Bronchial epithelial cell (primary cell): Measurements from ENCODE around the gene KCNN1. TPM values are rescaled to one million over a fixed set of nuclear protein-coding genes. Genes with fewer than 3 reads are reported as not detected.

Experiments used
- DNase-seq: peaks from one replicate; pipeline ENCODE4 v3.0.0-alpha.2; 2010; ENCODE audit warnings: low read depth
- FAIRE-seq: peaks from 2 replicates; lab custom pipeline; 2011; peaks lifted over from hg19 to GRCh38; lab: Jason Lieb, UNC
- H3K27me3 ChIP-seq: 2 replicates; pipeline ENCODE4 v1.5.1; 2011; ENCODE audit warnings: low read length; ENCODE audit not compliant: control insufficient read depth, insufficient read depth
- H3K36me3 ChIP-seq: 2 replicates; pipeline ENCODE4 v1.5.1; 2011; ENCODE audit warnings: low read length; ENCODE audit not compliant: control insufficient read depth, insufficient read depth
- H3K4me3 ChIP-seq: 2 replicates; pipeline ENCODE4 v1.5.1; 2011; ENCODE audit warnings: mild to moderate bottlenecking, low read depth, low read length, control low read depth
- total RNA-seq: library from RNA; depleted of rRNA; stranded (reverse); fragments of >200 nt; gene quantifications from 2 replicates; pipeline ENCODE4 v1.2.1, GENCODE V29; 2014
- TF ChIP-seq, protein P1 (sequence below): IDR thresholded peaks from 2 replicates; pipeline ENCODE4 v1.5.1; 2011; ENCODE audit warnings: mild to moderate bottlenecking, moderate library complexity, low read length, control low read depth, inconsistent platforms; ENCODE audit not compliant: insufficient read depth, severe bottlenecking

The KCNN1 gene
- total RNA-seq, 1 donor from 2014 or later, result not detected

DNA sequence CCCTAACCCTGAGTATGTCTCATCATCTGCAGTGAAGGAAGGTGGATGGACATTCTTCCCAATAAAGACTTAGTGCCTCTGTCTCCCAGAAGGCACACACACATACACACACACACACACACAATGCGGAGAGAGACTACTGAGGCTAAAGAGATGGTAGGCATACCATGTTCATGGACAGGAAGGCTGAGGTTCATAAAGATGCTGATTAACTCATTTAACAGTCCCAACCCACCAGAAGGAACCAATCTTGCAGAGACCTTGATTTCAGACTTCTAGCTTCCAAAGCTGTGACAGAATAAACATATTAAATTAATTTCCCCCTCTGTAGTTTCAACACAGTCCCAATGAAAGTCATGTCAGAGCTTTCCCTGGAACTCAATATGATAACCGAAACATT is 74.1 kb downstream of the KCNN1 start:
- Histone ChIP-seq H3K27me3 (no peaks in the 10 kb centered on the region), H3K4me3 (no peak overlapping the region), H3K36me3 (no peaks in the 10 kb centered on the region)
- TF ChIP-seq, protein P1, sequence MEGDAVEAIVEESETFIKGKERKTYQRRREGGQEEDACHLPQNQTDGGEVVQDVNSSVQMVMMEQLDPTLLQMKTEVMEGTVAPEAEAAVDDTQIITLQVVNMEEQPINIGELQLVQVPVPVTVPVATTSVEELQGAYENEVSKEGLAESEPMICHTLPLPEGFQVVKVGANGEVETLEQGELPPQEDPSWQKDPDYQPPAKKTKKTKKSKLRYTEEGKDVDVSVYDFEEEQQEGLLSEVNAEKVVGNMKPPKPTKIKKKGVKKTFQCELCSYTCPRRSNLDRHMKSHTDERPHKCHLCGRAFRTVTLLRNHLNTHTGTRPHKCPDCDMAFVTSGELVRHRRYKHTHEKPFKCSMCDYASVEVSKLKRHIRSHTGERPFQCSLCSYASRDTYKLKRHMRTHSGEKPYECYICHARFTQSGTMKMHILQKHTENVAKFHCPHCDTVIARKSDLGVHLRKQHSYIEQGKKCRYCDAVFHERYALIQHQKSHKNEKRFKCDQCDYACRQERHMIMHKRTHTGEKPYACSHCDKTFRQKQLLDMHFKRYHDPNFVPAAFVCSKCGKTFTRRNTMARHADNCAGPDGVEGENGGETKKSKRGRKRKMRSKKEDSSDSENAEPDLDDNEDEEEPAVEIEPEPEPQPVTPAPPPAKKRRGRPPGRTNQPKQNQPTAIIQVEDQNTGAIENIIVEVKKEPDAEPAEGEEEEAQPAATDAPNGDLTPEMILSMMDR, result no peak
- no peak for DNase-seq
- FAIRE-seq, result no peak

DNA sequence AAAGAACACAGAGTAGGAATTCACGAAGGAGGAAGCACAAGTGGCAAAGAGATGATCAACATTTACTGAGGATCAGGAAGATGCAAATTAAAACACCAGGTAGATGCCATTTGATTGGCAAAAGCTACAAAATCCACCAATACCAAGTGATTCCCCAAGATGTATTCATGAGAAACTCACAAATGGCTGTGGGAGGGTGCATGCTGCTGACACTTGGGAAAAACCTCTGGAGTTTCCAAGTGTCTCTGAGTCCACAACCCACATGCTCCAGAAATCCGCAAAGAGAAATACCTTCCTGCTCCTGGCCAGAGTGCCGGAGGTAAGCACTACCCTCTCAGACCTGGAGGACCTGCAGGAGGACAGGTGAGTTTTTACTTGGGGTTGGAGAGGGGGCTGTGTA is 76.8 kb downstream of the KCNN1 start:
- DNase-seq (no peak), FAIRE-seq (no peak)
- Histone ChIP-seq H3K4me3 (no peak overlapping the region), H3K27me3 (no peaks in the 10 kb centered on the region), H3K36me3 (no peaks in the 10 kb centered on the region)
- TF ChIP-seq, protein P1, result no peak

DNA sequence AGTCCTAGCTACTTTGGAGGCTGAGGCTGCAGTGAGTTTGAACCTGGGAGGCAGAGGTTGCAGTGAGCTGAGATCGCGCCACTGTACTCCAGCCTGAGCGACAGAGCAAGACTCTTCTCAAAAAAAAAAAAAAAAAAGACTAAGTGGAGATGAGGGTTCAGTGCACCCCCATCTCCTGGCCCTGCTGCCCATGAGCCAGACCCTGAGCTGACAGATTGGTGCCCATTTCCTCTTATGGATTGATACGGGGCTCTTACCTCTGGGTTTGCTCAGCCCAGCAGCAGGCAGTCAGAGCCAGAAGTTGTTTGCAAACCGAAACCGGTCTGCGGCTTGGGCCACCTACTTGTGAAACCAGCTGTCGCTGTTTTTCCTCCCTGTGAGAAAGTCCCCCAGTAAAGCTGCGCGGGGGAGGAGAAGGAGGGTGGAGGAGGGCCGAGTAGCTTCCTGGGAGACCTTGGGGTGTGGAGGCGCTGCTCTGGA is 78.0 kb downstream of the KCNN1 start:
- FAIRE-seq (no peak), DNase-seq (peak; percentile 40)
- TF ChIP-seq, protein P1, result no peak
- Histone ChIP-seq H3K36me3 (no peaks in the 10 kb centered on the region), H3K27me3 (no peaks in the 10 kb centered on the region), H3K4me3 (peak overlapping the region; percentile 3)

DNA sequence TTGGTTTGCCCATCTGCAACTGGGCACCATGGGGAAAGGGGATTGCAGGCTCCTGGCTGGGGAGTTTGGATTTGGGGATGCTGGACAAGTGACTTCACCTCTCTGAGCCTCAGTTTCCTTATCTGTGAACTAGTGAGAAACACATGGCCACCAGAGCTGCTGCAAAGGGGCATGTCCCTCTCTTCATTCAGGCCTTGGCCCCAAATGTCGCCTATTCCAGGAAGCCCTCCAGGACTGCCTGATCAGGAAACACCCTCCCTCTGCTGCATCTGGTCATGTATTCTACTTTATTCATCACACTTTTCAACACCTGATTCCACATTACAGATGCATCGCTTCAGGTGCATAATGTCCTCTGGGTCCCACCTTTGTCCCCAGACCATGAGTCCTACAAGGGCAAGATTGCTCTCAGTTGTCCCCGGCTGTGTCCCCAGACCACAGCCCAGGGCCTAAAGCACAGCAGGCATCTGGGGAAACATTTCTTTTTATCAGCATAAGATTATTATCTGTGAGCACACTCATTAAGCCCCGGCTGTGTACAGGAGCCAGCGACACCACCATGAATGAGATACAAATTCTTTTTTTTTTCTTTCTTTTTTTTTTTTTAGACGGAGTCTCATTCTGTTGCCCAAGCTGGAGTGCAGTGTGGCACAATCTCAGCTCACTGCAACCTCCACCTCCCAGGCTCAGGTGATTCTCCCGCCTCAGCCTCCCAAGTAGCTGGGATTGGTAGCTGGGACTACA is 78.6 kb downstream of the KCNN1 start:
- FAIRE-seq (no peak), DNase-seq (no peak)
- H3K36me3 ChIP-seq, result no peaks in the 10 kb centered on the region
- TF ChIP-seq, protein P1, result no peak
- H3K27me3 ChIP-seq, result no peaks in the 10 kb centered on the region
- H3K4me3 ChIP-seq, result peak overlapping the region; percentile 3

DNA sequence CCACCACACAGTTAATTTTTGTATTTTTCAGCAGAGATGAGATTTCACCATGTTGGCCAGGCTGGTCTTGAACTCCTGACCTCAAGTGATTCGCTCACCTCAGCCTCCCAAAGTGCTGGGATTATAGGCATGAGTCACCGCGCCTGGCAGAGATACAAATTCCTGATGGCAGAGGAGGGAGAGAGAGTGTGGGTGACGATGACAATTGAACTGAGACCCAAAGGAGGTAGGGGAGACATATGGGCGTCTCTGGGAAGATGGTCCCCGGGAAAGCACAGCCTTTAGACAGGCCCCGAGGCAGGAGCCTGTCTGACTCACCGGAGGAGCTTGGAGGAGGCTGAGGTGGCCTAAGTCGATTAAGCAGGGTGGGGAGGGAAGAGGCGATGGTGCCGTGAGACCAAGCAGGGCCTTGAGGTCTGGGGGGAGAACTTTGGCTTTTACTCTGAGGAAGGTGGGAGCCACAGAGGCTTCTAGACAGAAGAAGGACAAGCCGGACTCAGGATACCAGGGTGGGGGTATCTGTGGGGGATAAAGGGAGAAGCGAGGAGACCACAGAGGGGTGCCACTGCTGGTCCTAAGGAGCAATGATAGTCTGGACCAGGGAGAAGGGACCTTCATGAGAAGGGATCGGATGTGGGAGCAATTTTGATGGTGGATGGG is 79.3 kb downstream of the KCNN1 start:
- no peak for FAIRE-seq
- Histone ChIP-seq H3K4me3 (no peak overlapping the region), H3K27me3 (no peaks in the 10 kb centered on the region), H3K36me3 (no peaks in the 10 kb centered on the region)
- peak; percentile 49 for DNase-seq
- TF ChIP-seq, protein P1, result no peak
